Natural killer cell (primary cell): ENCODE data around the gene MAB21L3. TPM values are rescaled to one million over a fixed set of nuclear protein-coding genes. Genes with fewer than 3 reads are reported as not detected.
A peak's percentile ranks its signal among the peaks of the same experiment; 100 is the strongest.

Experiments used
- ATAC-seq, 3 donors: fragments of 150-1000 bp in 2 of 3; fragments of 200-7000 bp in 1 of 3; cut with Tn5 transposase; 1 replicate in 1 of 3; 2 replicates in 2 of 3; pipeline ENCODE4 v1.10.0; 2021; ENCODE audit warnings: mild to moderate bottlenecking in 2 of 3, moderate library complexity in 2 of 3
- DNase-seq, 2 donors: peaks; one replicate each; pipeline versions ENCODE4 v3.0.0 to v3.0.0-alpha.2; 2013 to 2021; ENCODE audit warnings: mixed read lengths in 1 of 2
- H3K27ac ChIP-seq: one replicate; pipeline ENCODE4 v1.5.1; 2013; ENCODE audit warnings: mild to moderate bottlenecking, low read length
- H3K27me3 ChIP-seq: one replicate; pipeline ENCODE4 v1.6.1; 2013; ENCODE audit warnings: low read length; ENCODE audit not compliant: control insufficient read depth, insufficient read depth
- H3K36me3 ChIP-seq: one replicate; pipeline ENCODE4 v1.6.1; 2013; ENCODE audit warnings: low read length; ENCODE audit not compliant: control insufficient read depth, insufficient read depth
- H3K4me1 ChIP-seq: one replicate; pipeline ENCODE4 v1.6.1; 2013; ENCODE audit warnings: low read length; ENCODE audit not compliant: control insufficient read depth, insufficient read depth
- H3K4me3 ChIP-seq: one replicate; pipeline ENCODE4 v1.5.1; 2013; ENCODE audit warnings: low read length
- H3K9me3 ChIP-seq: one replicate; pipeline ENCODE4 v1.6.1; 2013; ENCODE audit warnings: low read length; ENCODE audit not compliant: control insufficient read depth, insufficient read depth
- H3K27ac Mint-ChIP-seq, 2 donors: one replicate each; pipeline ENCODE4 v1.8.0; 2022; ENCODE audit warnings: mild to moderate bottlenecking in 2 of 2, mixed read lengths in 2 of 2, moderate library complexity in 1 of 2
- H3K27me3 Mint-ChIP-seq, 2 donors: one replicate each; pipeline ENCODE4 v1.8.0; 2022; ENCODE audit warnings: low read depth in 2 of 2, mixed read lengths in 2 of 2
- H3K36me3 Mint-ChIP-seq: one replicate; pipeline ENCODE4 v1.8.0; 2022; ENCODE audit warnings: mixed read lengths
- H3K4me1 Mint-ChIP-seq, 2 donors: one replicate each; pipeline ENCODE4 v1.8.0; 2022; ENCODE audit warnings: mixed read lengths in 2 of 2
- H3K4me3 Mint-ChIP-seq: one replicate; pipeline ENCODE4 v1.8.0; 2022; ENCODE audit warnings: mild to moderate bottlenecking, moderate library complexity, mixed read lengths
- H3K9me3 Mint-ChIP-seq, 2 donors: one replicate each; pipeline ENCODE4 v1.8.0; 2022; ENCODE audit warnings: mixed read lengths in 2 of 2
- CTCF ChIP-seq: fragments of 200-600 bp; IDR thresholded peaks from one replicate; pipeline ENCODE4 v1.8.0; 2022; ENCODE audit warnings: antibody characterized with exemption
- WGBS: methylation state at CpG from one replicate; pipeline ENCODE4 v1.1.7; 2013; ENCODE audit warnings: missing lambda C conversion rate; ENCODE audit not compliant: insufficient coverage; 5-methylcytosine and 5-hydroxymethylcytosine counted together
- intact Hi-C: fragments of 100-400 bp; cut with micrococcal nuclease; formaldehyde crosslinking; loops from one replicate; pipeline ENCODE4 v1.14.2; 2022
- total RNA-seq, 4 donors: library from RNA; stranded (reverse); fragments of 120-200 nt in 1 of 4; gene quantifications; one replicate each; pipeline versions ENCODE4 v1.2.3 to v1.2.4, GENCODE V29; 2013 to 2022

MAB21L3 gene
- total RNA-seq, 3 donors from 2014 or later (not counting 1 experiment from before 2014, with no cell fraction given): not detected

GRCh38 chr1:116168277-116169032 lies 57.3 kb downstream of the MAB21L3 start:
- Histone ChIP-seq H3K4me1 (peaks cover 18% of the 10 kb centered on the region), H3K27me3 (no peaks in the 10 kb centered on the region), H3K36me3 (no peaks in the 10 kb centered on the region), H3K27ac (peak overlapping the region; percentile 58), H3K9me3 (no peaks in the 10 kb centered on the region), H3K4me3 (peak overlapping the region; percentile 47)
- Mint-ChIP-seq H3K4me3 (peak overlapping the region; percentile 77), H3K27me3 (no peaks in the 10 kb centered on the region), H3K4me1 (peaks cover 21% of the 10 kb centered on the region in 2 donors), H3K27ac (peak overlapping the region; percentile 68 to 84), H3K36me3 (no peaks in the 10 kb centered on the region), H3K9me3 (no peaks in the 10 kb centered on the region)
- 3% methylated on average over 41 of the region's 42 CpGs for WGBS
- peak; percentile 95 to 99 (median 98) for ATAC-seq
- DNase-seq: peak; percentile 82 to 93
- peak; percentile 94 for TF ChIP-seq CTCF
- intact Hi-C loops: no loop called here

GRCh38 chr1:116169898-116170297 lies 58.7 kb downstream of the MAB21L3 start:
- Histone ChIP-seq H3K27me3 (no peaks in the 10 kb centered on the region), H3K27ac (no peak overlapping the region), H3K9me3 (no peaks in the 10 kb centered on the region), H3K36me3 (no peaks in the 10 kb centered on the region), H3K4me3 (no peak overlapping the region), H3K4me1 (peaks cover 18% of the 10 kb centered on the region)
- Mint-ChIP-seq H3K27me3 (no peaks in the 10 kb centered on the region), H3K4me1 (peaks cover 21% of the 10 kb centered on the region in 2 donors), H3K9me3 (no peaks in the 10 kb centered on the region), H3K36me3 (no peaks in the 10 kb centered on the region), H3K4me3 (peak overlapping the region; percentile 49), H3K27ac (peak overlapping the region in 1 of 2 donors; percentile 63)
- 84% methylated on average over 7 of the region's 7 CpGs for WGBS
- no peak for ATAC-seq
- no peak for DNase-seq
- intact Hi-C loops: no loop called here
- no peak for TF ChIP-seq CTCF

- H3K27ac Mint-ChIP-seq: no peak overlapping the region
- no peaks in the 10 kb centered on the region for H3K36me3 Mint-ChIP-seq
These were observed 59.8 kb downstream of the MAB21L3 start for GRCh38 chr1:116170721-116171589.

More at GRCh38 chr1:116170721-116171589, 59.8 kb downstream of the MAB21L3 start:
- H3K4me1 Mint-ChIP-seq: peaks cover 21% of the 10 kb centered on the region in 2 donors
- H3K4me1 ChIP-seq: peaks cover 14% of the 10 kb centered on the region
- no peaks in the 10 kb centered on the region for H3K9me3 Mint-ChIP-seq
- no peaks in the 10 kb centered on the region for H3K27me3 Mint-ChIP-seq
- no peak overlapping the region for H3K4me3 ChIP-seq
- DNase-seq: no peak
- WGBS: 97% methylated on average over 3 of the region's 6 CpGs
- no peaks in the 10 kb centered on the region for H3K27me3 ChIP-seq
- no peak for TF ChIP-seq CTCF
- intact Hi-C loops: no loop called here
- no peak overlapping the region for H3K4me3 Mint-ChIP-seq
- no peak overlapping the region for H3K27ac ChIP-seq
- H3K9me3 ChIP-seq: no peaks in the 10 kb centered on the region
- no peak for ATAC-seq
- no peaks in the 10 kb centered on the region for H3K36me3 ChIP-seq
